HepG2 (cell line): ENCODE measurements around the gene VILL. TPM values are rescaled to one million over a fixed set of nuclear protein-coding genes. Genes with fewer than 3 reads are reported as not detected.

Experiments used
- ATAC-seq: fragments of 200-7000 bp; cut with Tn5 transposase; 3 replicates; pipeline ENCODE4 v1.9.1; 2020; ENCODE audit warnings: mild to moderate bottlenecking, moderate library complexity
- BruUV-seq: library from RNA; stranded (reverse); fragments of 400-500 nt; replicated peaks from 2 replicates; lab custom pipeline; 2021; lab: Mats Ljungman, UMichigan
- CTCF ChIA-PET: fragments of 300-600 bp; formaldehyde crosslinking; extraction: SDS; loops from one replicate; lab custom pipeline; 2021; ENCODE audit warnings: low total read pairs, inconsistent platforms, low intra/inter-chr PET ratio; lab: Yijun Ruan, JAX
- POLR2A ChIA-PET: fragments of 350-600 bp; sonication (Branson Sonifier 250); formaldehyde crosslinking; loops from one replicate; lab custom pipeline; 2020; ENCODE audit warnings: antibody characterized with exemption, inconsistent platforms; lab: Yijun Ruan, JAX
- DNase-seq: peaks from one replicate; pipeline ENCODE4 v3.0.0-alpha.2; 2015; ENCODE audit warnings: low spot score
- FAIRE-seq: peaks from 3 replicates; lab custom pipeline; 2011; peaks lifted over from hg19 to GRCh38; lab: Jason Lieb, UNC
- H2AFZ ChIP-seq: one replicate; pipeline ENCODE4 v1.6.1; 2011; ENCODE audit warnings: low read length, inconsistent platforms
- H3K27ac ChIP-seq: fragments of 300-600 bp; 3 replicates; pipeline ENCODE4 v1.8.0; 2011; ENCODE audit warnings: mixed run types, mild to moderate bottlenecking, mixed read lengths, low read length, inconsistent platforms; ENCODE audit not compliant: insufficient read depth; ENCODE audit errors: extremely low read length
- H3K27me3 ChIP-seq, 2 experiments: fragments of 200-600 bp in 1 of 2; 2 replicates in 1 of 2; 3 replicates in 1 of 2; pipeline versions ENCODE4 v1.6.0 to v1.8.0; 2011; ENCODE audit warnings: low read length in 2 of 2, mild to moderate bottlenecking in 2 of 2, moderate library complexity in 2 of 2, inconsistent platforms in 1 of 2; ENCODE audit not compliant: insufficient read depth in 2 of 2, control insufficient read depth in 1 of 2
- H3K36me3 ChIP-seq, 2 experiments: fragments of 200-600 bp in 1 of 2; replicated peaks in 1 of 2; 2 replicates in 1 of 2; 3 replicates in 1 of 2; pipeline versions ENCODE4 v1.5.1 to v1.8.0; 2011; ENCODE audit warnings: low read length in 2 of 2, inconsistent platforms in 1 of 2; ENCODE audit not compliant: insufficient read depth in 2 of 2, control insufficient read depth in 1 of 2
- H3K4me1 ChIP-seq: 2 replicates; pipeline ENCODE4 v1.5.1; 2012; ENCODE audit warnings: low read length, inconsistent platforms; ENCODE audit not compliant: insufficient read depth
- H3K4me2 ChIP-seq: 2 replicates; pipeline ENCODE4 v1.6.0; 2011; ENCODE audit warnings: low read depth, low read length, inconsistent platforms
- H3K4me3 ChIP-seq, 3 experiments: fragments of 200-600 bp in 1 of 3; sonication (generic), shearing (Covaris generic) in 1 of 3; replicated peaks in 1 of 3; 2 replicates each; pipeline ENCODE4 v1.5.1; 2011 to 2016; ENCODE audit warnings: low read length in 3 of 3, inconsistent platforms in 2 of 3, low read depth in 2 of 3, mild to moderate bottlenecking in 2 of 3, control low read depth in 1 of 3, mixed read lengths in 1 of 3; ENCODE audit not compliant: insufficient read depth in 1 of 3
- H3K79me2 ChIP-seq: one replicate; pipeline ENCODE4 v1.6.1; 2011; ENCODE audit warnings: low read length, inconsistent platforms; ENCODE audit not compliant: insufficient read depth
- H3K9ac ChIP-seq: 2 replicates; pipeline ENCODE4 v1.6.0; 2011; ENCODE audit warnings: mild to moderate bottlenecking, low read depth, low read length, inconsistent platforms; ENCODE audit not compliant: insufficient read depth
- H3K9me3 ChIP-seq: 2 replicates; pipeline ENCODE4 v1.5.1; 2012; ENCODE audit warnings: mild to moderate bottlenecking, low read length
- H4K20me1 ChIP-seq: 2 replicates; pipeline ENCODE4 v1.6.0; 2011; ENCODE audit warnings: inconsistent platforms, mild to moderate bottlenecking, low read length, moderate library complexity; ENCODE audit not compliant: insufficient read depth
- RAD51 ChIP-seq: fragments of 450-650 bp; IDR thresholded peaks from 2 replicates; pipeline ENCODE4 v1.6.1; 2016; ENCODE audit warnings: borderline replicate concordance
- TSC22D2 ChIP-seq: sonication (generic); formaldehyde crosslinking; IDR thresholded peaks from 2 replicates; pipeline ENCODE4 v1.5.1; 2020; ENCODE audit warnings: missing genetic modification reagents, mild to moderate bottlenecking, borderline replicate concordance
- ZNF317 ChIP-seq: sonication (generic); formaldehyde crosslinking; IDR thresholded peaks from 2 replicates; pipeline ENCODE4 v1.5.0; 2020; ENCODE audit warnings: mild to moderate bottlenecking, missing genetic modification reagents
- ZNF790 ChIP-seq: sonication (generic); formaldehyde crosslinking; IDR thresholded peaks from 2 replicates; pipeline ENCODE4 v1.8.0; 2022; ENCODE audit warnings: missing genetic modification reagents, mild to moderate bottlenecking, borderline replicate concordance
- ZZZ3 ChIP-seq: sonication (generic); formaldehyde crosslinking; IDR thresholded peaks from 2 replicates; pipeline ENCODE4 v1.4.0; 2020; ENCODE audit warnings: missing genetic modification reagents, mild to moderate bottlenecking, borderline replicate concordance
- WGBS: methylation state at CpG from one replicate; pipeline ENCODE4 v1.1.6; 2017; ENCODE audit warnings: low lambda C conversion rate; 5-methylcytosine and 5-hydroxymethylcytosine counted together
- in situ Hi-C: cut with HindIII; loops from 2 replicates; pipeline ENCODE4 v1.10.0; 2017; ENCODE audit warnings: low pct_unique_long_range_greater_than_20kb; ENCODE audit not compliant: extremely low pct_ligation_motif_present
- intact Hi-C: fragments of 100-400 bp; cut with micrococcal nuclease; formaldehyde crosslinking; loops from one replicate; pipeline ENCODE4 v1.10.0; 2022; ENCODE audit not compliant: unreplicated experiment
- polyA plus RNA-seq, 8 experiments: library from polyadenylated mRNA; depleted of rRNA in 3 of 8; stranded (reverse) in 7 of 8; unstranded in 1 of 8; fragments of >200 nt; fragmentation: Illumina TruSeq in 4 of 8; extraction: Trizol in 4 of 8; gene quantifications; 2 replicates each; pipeline versions ENCODE4 v1.2.1 to v1.2.3, GENCODE V29; 2011 to 2016; ENCODE audit warnings: low read depth in 4 of 8, missing spikeins in 1 of 8, mixed read lengths in 1 of 8; ENCODE audit not compliant: insufficient read depth in 1 of 8
- total RNA-seq, 5 experiments: library from RNA; depleted of rRNA; stranded (reverse); fragments of >200 nt; fragmentation: Illumina TruSeq; extraction: Trizol; gene quantifications; 2 replicates each; pipeline ENCODE4 v1.2.3, GENCODE V29; 2016; ENCODE audit warnings: low read depth in 1 of 5
- TF ChIP-seq, protein P1 (sequence below): sonication (generic); formaldehyde crosslinking; IDR thresholded peaks from 2 replicates; pipeline ENCODE4 v1.4.0; 2020; ENCODE audit warnings: mild to moderate bottlenecking, missing genetic modification reagents
- TF ChIP-seq, protein P2 (sequence below): sonication (generic); formaldehyde crosslinking; conservative IDR thresholded peaks from 2 replicates; pipeline ENCODE4 v1.4.0; 2020; ENCODE audit warnings: missing genetic modification reagents
- TF ChIP-seq, protein P3 (sequence below), 2 experiments: sonication (generic) in 1 of 2; formaldehyde crosslinking in 1 of 2; IDR thresholded peaks; 2 replicates each; pipeline versions ENCODE4 v1.5.1 to v1.6.1; 2011 to 2020; ENCODE audit warnings: borderline replicate concordance in 1 of 2, low read depth in 1 of 2, low read length in 1 of 2, mild to moderate bottlenecking in 1 of 2, missing genetic modification reagents in 1 of 2, moderate library complexity in 1 of 2

VILL gene
- total and polyA plus RNA-seq, 2 of the 13 experiments (the other 11 are each of a cell fraction or from before 2014, with no cell fraction given) = 3.2 to 5.3 TPM

DNA sequence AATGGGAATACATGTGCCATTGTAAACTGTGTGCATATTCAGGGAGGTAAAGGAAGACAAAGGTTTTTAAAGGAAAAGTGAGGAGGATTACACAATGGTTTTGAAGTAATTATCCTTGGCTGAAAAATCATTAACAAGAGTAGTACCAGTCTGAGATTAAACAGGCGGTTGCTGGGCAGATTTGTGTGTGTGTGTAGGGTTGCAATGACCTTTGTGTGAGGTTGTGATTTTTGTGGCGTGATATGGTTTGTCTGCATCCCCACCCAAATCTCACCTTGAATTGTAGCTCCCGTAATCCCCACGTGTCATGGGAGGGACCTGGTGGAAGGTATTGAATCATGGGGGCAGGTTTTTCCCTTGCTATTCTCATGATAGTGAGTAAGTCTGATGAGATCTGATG lies 55.4 kb downstream of the VILL start:
- Histone ChIP-seq H3K36me3 (no peaks in the 10 kb centered on the region), H3K27me3 (peaks cover 0 to 17% of the 10 kb centered on the region in 2 experiments; a peak in 3 of 5 replicates), H3K4me1 (no peaks in the 10 kb centered on the region), H3K79me2 (no peaks in the 10 kb centered on the region), H4K20me1 (no peaks in the 10 kb centered on the region), H3K4me3 (no peak overlapping the region), H3K9me3 (no peaks in the 10 kb centered on the region), H3K9ac (no peak overlapping the region), H2AFZ (no peak overlapping the region), H3K27ac (no peak overlapping the region), H3K4me2 (no peak overlapping the region)
- intact Hi-C loops = no loop called here
- ChIA-PET POLR2A (interaction anchor here (1.4 kb wide), 1 partner anchor 15 kb away, joined by 4 read pairs; no protein-coding TSS in a partner anchor), CTCF (no interaction called here)
- 17% methylated on average over 3 of the region's 4 CpGs for WGBS
- ATAC-seq (no peak), FAIRE-seq (no peak), DNase-seq (no peak)
- in situ Hi-C loops = no loop called here
- TF ChIP-seq ZNF317 (no peak), TSC22D2 (CRISPR knock-in tag) (no peak)
- TF ChIP-seq, protein P1, sequence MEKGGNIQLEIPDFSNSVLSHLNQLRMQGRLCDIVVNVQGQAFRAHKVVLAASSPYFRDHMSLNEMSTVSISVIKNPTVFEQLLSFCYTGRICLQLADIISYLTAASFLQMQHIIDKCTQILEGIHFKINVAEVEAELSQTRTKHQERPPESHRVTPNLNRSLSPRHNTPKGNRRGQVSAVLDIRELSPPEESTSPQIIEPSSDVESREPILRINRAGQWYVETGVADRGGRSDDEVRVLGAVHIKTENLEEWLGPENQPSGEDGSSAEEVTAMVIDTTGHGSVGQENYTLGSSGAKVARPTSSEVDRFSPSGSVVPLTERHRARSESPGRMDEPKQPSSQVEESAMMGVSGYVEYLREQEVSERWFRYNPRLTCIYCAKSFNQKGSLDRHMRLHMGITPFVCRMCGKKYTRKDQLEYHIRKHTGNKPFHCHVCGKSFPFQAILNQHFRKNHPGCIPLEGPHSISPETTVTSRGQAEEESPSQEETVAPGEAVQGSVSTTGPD (CRISPR knock-in tag) = no peak
- TF ChIP-seq, protein P2, sequence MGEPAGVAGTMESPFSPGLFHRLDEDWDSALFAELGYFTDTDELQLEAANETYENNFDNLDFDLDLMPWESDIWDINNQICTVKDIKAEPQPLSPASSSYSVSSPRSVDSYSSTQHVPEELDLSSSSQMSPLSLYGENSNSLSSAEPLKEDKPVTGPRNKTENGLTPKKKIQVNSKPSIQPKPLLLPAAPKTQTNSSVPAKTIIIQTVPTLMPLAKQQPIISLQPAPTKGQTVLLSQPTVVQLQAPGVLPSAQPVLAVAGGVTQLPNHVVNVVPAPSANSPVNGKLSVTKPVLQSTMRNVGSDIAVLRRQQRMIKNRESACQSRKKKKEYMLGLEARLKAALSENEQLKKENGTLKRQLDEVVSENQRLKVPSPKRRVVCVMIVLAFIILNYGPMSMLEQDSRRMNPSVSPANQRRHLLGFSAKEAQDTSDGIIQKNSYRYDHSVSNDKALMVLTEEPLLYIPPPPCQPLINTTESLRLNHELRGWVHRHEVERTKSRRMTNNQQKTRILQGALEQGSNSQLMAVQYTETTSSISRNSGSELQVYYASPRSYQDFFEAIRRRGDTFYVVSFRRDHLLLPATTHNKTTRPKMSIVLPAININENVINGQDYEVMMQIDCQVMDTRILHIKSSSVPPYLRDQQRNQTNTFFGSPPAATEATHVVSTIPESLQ (CRISPR knock-in tag) = no peak
- BruUV-seq = no TSS peak

DNA sequence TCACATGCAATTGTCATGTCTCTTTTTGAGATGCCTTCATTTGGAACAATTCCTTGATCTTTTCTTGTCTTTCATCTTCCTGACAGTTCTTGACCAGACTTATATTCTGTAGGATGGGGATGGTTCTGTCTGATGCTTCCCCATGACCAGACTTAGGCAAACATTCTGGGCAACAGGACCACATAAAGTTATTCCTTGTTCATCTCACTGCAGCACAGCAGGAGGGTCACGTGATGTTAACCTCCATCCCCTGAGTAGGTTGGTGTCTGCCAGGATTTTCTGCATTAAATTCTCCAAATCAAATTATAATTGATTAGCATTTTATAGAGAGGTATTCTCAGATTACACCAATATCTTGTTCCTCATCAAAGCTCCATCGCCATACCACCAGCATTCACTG lies 56.2 kb downstream of the VILL start:
- no peak overlapping the region for H3K9ac ChIP-seq
- no peaks in the 10 kb centered on the region for H3K36me3 ChIP-seq
- no peak overlapping the region for H3K4me2 ChIP-seq
- H3K27me3 ChIP-seq = peaks cover 0 to 17% of the 10 kb centered on the region in 2 experiments; a peak in 3 of 5 replicates
- no peaks in the 10 kb centered on the region for H3K4me1 ChIP-seq
- FAIRE-seq = no peak
- BruUV-seq = no TSS peak
- WGBS = 21% methylated on average over 2 of the region's 2 CpGs
- no peak for ATAC-seq
- intact Hi-C loops = no loop called here
- DNase-seq = no peak
- no peak overlapping the region for H3K4me3 ChIP-seq
- CTCF ChIA-PET = no interaction called here
- H2AFZ ChIP-seq = no peak overlapping the region
- no peak for TF ChIP-seq ZNF790 (CRISPR knock-in tag)
- TF ChIP-seq, protein P3, sequence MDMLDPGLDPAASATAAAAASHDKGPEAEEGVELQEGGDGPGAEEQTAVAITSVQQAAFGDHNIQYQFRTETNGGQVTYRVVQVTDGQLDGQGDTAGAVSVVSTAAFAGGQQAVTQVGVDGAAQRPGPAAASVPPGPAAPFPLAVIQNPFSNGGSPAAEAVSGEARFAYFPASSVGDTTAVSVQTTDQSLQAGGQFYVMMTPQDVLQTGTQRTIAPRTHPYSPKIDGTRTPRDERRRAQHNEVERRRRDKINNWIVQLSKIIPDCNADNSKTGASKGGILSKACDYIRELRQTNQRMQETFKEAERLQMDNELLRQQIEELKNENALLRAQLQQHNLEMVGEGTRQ (IDR thresholded peaks at IDR 0.05; ENCODE audit: low read depth, low read length) = peak; percentile 51; the same call in 1 of the 2 replicates
- TF ChIP-seq, protein P3 (CRISPR knock-in tag; IDR thresholded peaks at IDR 0.05; ENCODE audit: borderline replicate concordance) = no peak
- peak; percentile 64; the same call in 1 of the 2 replicates for TF ChIP-seq RAD51
- no peak for TF ChIP-seq ZZZ3 (CRISPR knock-in tag)
- TF ChIP-seq, all 625 proteins: peak for 2
- POLR2A ChIA-PET = no interaction called here
- no peaks in the 10 kb centered on the region for H3K9me3 ChIP-seq
- H4K20me1 ChIP-seq = no peaks in the 10 kb centered on the region
- H3K79me2 ChIP-seq = no peaks in the 10 kb centered on the region
- H3K27ac ChIP-seq = no peak overlapping the region
- in situ Hi-C loops = no loop called here
